IMR-90 (cell line): Measurements from ENCODE around the gene PEX11G. TPM values are rescaled to one million over a fixed set of nuclear protein-coding genes. Genes with fewer than 3 reads are reported as not detected.
A peak's percentile ranks its signal among the peaks of the same experiment; 100 is the strongest.

ENCODE experiments used
- ATAC-seq: fragments of 200-7000 bp; cut with Tn5 transposase; 2 replicates; pipeline ENCODE4 v1.9.1; 2020; ENCODE audit warnings: low read depth, mild to moderate bottlenecking, moderate library complexity
- BruUV-seq: library from RNA; stranded (reverse); fragments of 400-500 nt; replicated peaks from 2 replicates; lab custom pipeline; 2021; lab: Mats Ljungman, UMichigan
- CTCF ChIA-PET: fragments of 300-600 bp; formaldehyde crosslinking; extraction: SDS; loops from one replicate; lab custom pipeline; 2021; ENCODE audit warnings: antibody characterized with exemption; lab: Yijun Ruan, JAX
- POLR2A ChIA-PET: fragments of 300-600 bp; sonication (Branson Sonifier 250); formaldehyde crosslinking; loops from one replicate; lab custom pipeline; 2022; ENCODE audit warnings: antibody characterized with exemption; ENCODE audit not compliant: unreplicated experiment; lab: Charles Lee
- DNase-seq: peaks from one replicate; pipeline ENCODE4 v3.0.0; 2013
- H2AFZ ChIP-seq: replicated peaks from 2 replicates; pipeline ENCODE3; 2013; ENCODE audit warnings: low read length, mild to moderate bottlenecking; ENCODE audit not compliant: poor library complexity
- H2AK5ac ChIP-seq: 2 replicates; pipeline ENCODE4 v1.6.1; 2013; ENCODE audit warnings: low read depth, low read length, inconsistent platforms
- H2AK9ac ChIP-seq: replicated peaks from 2 replicates; pipeline ENCODE3; 2013; ENCODE audit warnings: mild to moderate bottlenecking, low read depth, low read length, moderate library complexity; ENCODE audit not compliant: poor library complexity
- H2BK120ac ChIP-seq: 2 replicates; pipeline ENCODE4 v1.6.1; 2013; ENCODE audit warnings: low read depth, low read length, inconsistent platforms
- H2BK15ac ChIP-seq: 3 replicates; pipeline ENCODE4 v1.6.1; 2013; ENCODE audit warnings: low read depth, low read length, inconsistent platforms
- H2BK20ac ChIP-seq: 2 replicates; pipeline ENCODE4 v1.6.1; 2013; ENCODE audit warnings: low read depth, mild to moderate bottlenecking, inconsistent platforms, low read length, moderate library complexity
- H2BK5ac ChIP-seq: 2 replicates; pipeline ENCODE4 v1.6.1; 2013; ENCODE audit warnings: mild to moderate bottlenecking, low read depth, low read length, inconsistent platforms; ENCODE audit not compliant: poor library complexity, severe bottlenecking
- H3K14ac ChIP-seq: replicated peaks from 2 replicates; pipeline ENCODE4 v1.6.1; 2013; ENCODE audit warnings: low read depth, low read length, inconsistent platforms
- H3K18ac ChIP-seq: 2 replicates; pipeline ENCODE4 v1.6.1; 2013; ENCODE audit warnings: low read depth, low read length, control low read depth
- H3K23ac ChIP-seq: 2 replicates; pipeline ENCODE4 v1.6.1; 2013; ENCODE audit warnings: low read depth, low read length, inconsistent platforms
- H3K27ac ChIP-seq: 2 replicates; pipeline ENCODE4 v1.5.1; 2013; ENCODE audit warnings: mild to moderate bottlenecking, control low read depth, low read length; ENCODE audit not compliant: insufficient read depth
- H3K27me3 ChIP-seq: 2 replicates; pipeline ENCODE4 v1.6.1; 2013; ENCODE audit warnings: low read length; ENCODE audit not compliant: control insufficient read depth, insufficient read depth
- H3K36me3 ChIP-seq: 2 replicates; pipeline ENCODE4 v1.6.1; 2013; ENCODE audit warnings: low read length, mixed read lengths; ENCODE audit not compliant: control insufficient read depth, insufficient read depth
- H3K4ac ChIP-seq: 2 replicates; pipeline ENCODE4 v1.6.1; 2013; ENCODE audit warnings: low read depth, low read length, inconsistent platforms
- H3K4me1 ChIP-seq: 2 replicates; pipeline ENCODE4 v1.6.1; 2013; ENCODE audit warnings: low read length, mixed read lengths; ENCODE audit not compliant: control insufficient read depth, insufficient read depth
- H3K4me2 ChIP-seq: 2 replicates; pipeline ENCODE4 v1.6.1; 2013; ENCODE audit warnings: low read depth, mild to moderate bottlenecking, control low read depth, low read length, moderate library complexity
- H3K4me3 ChIP-seq: 2 replicates; pipeline ENCODE4 v1.5.1; 2013; ENCODE audit warnings: low read depth, mild to moderate bottlenecking, control low read depth, low read length, moderate library complexity; ENCODE audit not compliant: insufficient read depth
- H3K56ac ChIP-seq: 2 replicates; pipeline ENCODE4 v1.6.1; 2013; ENCODE audit warnings: low read length, inconsistent platforms; ENCODE audit not compliant: insufficient read depth; ENCODE audit errors: extremely low read depth
- H3K79me1 ChIP-seq, 2 experiments: 2 replicates each; pipeline ENCODE4 v1.6.1; 2013; ENCODE audit warnings: low read length in 2 of 2, inconsistent platforms in 1 of 2, low read depth in 1 of 2
- H3K9ac ChIP-seq: 2 replicates; pipeline ENCODE4 v1.6.1; 2013; ENCODE audit warnings: low read depth, low read length, control low read depth
- H3K9me1 ChIP-seq: 2 replicates; pipeline ENCODE4 v1.6.1; 2013; ENCODE audit warnings: low read length, inconsistent platforms; ENCODE audit not compliant: insufficient read depth
- H3K9me3 ChIP-seq: 2 replicates; pipeline ENCODE4 v1.6.1; 2013; ENCODE audit warnings: low read length; ENCODE audit not compliant: control insufficient read depth, insufficient read depth
- H4K20me1 ChIP-seq: 2 replicates; pipeline ENCODE4 v1.6.1; 2013; ENCODE audit warnings: low read length, inconsistent platforms; ENCODE audit not compliant: insufficient read depth
- H4K5ac ChIP-seq: 2 replicates; pipeline ENCODE4 v1.6.1; 2013; ENCODE audit warnings: mild to moderate bottlenecking, low read depth, low read length, control low read depth
- H4K8ac ChIP-seq, 2 experiments: 2 replicates each; pipeline ENCODE4 v1.6.1; 2013; ENCODE audit warnings: low read depth in 2 of 2, low read length in 2 of 2, control low read depth in 1 of 2, inconsistent platforms in 1 of 2
- H4K91ac ChIP-seq: 2 replicates; pipeline ENCODE4 v1.6.1; 2013; ENCODE audit warnings: low read depth, low read length, inconsistent platforms; ENCODE audit not compliant: insufficient read depth
- CHD1 ChIP-seq: IDR thresholded peaks from 2 replicates; pipeline ENCODE4 v1.6.1; 2012; ENCODE audit warnings: low read depth, low read length, improper control_type of control experiment
- MAFK ChIP-seq: IDR thresholded peaks from 2 replicates; pipeline ENCODE4 v1.6.1; 2012; ENCODE audit warnings: low read depth, low read length, improper control_type of control experiment
- MXI1 ChIP-seq: IDR thresholded peaks from 2 replicates; pipeline ENCODE4 v1.6.1; 2012; ENCODE audit warnings: low read depth, mild to moderate bottlenecking, low read length, moderate library complexity, borderline replicate concordance
- NFE2L2 ChIP-seq: fragments of 150-350 bp; IDR thresholded peaks from 2 replicates; pipeline ENCODE4 v1.6.1; 2016; ENCODE audit warnings: low read depth, mild to moderate bottlenecking, low read length
- POLR2A ChIP-seq: IDR thresholded peaks from 2 replicates; pipeline ENCODE4 v1.6.1; 2012; ENCODE audit warnings: mild to moderate bottlenecking, low read depth, low read length
- RAD21 ChIP-seq: IDR thresholded peaks from 2 replicates; pipeline ENCODE4 v1.6.1; 2012; ENCODE audit warnings: low read length, improper control_type of control experiment
- SMC3 ChIP-seq: fragments of 150-350 bp; IDR thresholded peaks from 2 replicates; pipeline ENCODE4 v1.6.1; 2016; ENCODE audit warnings: low read depth, mild to moderate bottlenecking, antibody characterized with exemption, low read length, moderate library complexity
- WGBS, 2 experiments: methylation state at CpG; one replicate each; pipeline versions ENCODE4 v1.1.5 to v1.1.7; 2013; ENCODE audit warnings: missing lambda C conversion rate in 2 of 2; ENCODE audit not compliant: insufficient read length in 1 of 2; ENCODE audit errors: extremely low coverage in 2 of 2; 5-methylcytosine and 5-hydroxymethylcytosine counted together
- dilution Hi-C: fragments of 300-500 bp; cut with HindIII; formaldehyde crosslinking; loops from one replicate; pipeline ENCODE4 v1.14.3; 2018; ENCODE audit warnings: low sequenced_read_pairs; ENCODE audit not compliant: unreplicated experiment
- in situ Hi-C: fragments of 300-500 bp; cut with MboI; formaldehyde crosslinking; loops from 3 replicates; pipeline ENCODE4 v1.14.3; 2019; ENCODE audit warnings: low sequenced_read_pairs, inconsistent platforms, mixed read lengths
- intact Hi-C: fragments of 100-400 bp; cut with micrococcal nuclease; formaldehyde crosslinking; loops from 2 replicates; pipeline ENCODE4 v1.10.0; 2022
- polyA plus RNA-seq, 3 experiments: library from polyadenylated mRNA; depleted of rRNA; stranded (reverse); fragments of >200 nt; gene quantifications; 2 replicates each; pipeline ENCODE4 v1.2.3, GENCODE V29; 2012; ENCODE audit warnings: low replicate concordance in 1 of 3
- total RNA-seq: library from RNA; depleted of rRNA; stranded (reverse); fragments of >200 nt; gene quantifications from 2 replicates; pipeline ENCODE4 v1.2.3, GENCODE V29; 2012
- TF ChIP-seq, protein P1 (sequence below): conservative IDR thresholded peaks from 2 replicates; pipeline ENCODE4 v1.5.1; 2012; ENCODE audit warnings: mild to moderate bottlenecking, low read depth, low read length, improper control_type of control experiment
- TF ChIP-seq, protein P2 (sequence below): fragments of 150-350 bp; IDR thresholded peaks from 2 replicates; pipeline ENCODE4 v1.6.1; 2016; ENCODE audit warnings: low read depth, mild to moderate bottlenecking, low read length, moderate library complexity, borderline replicate concordance
- TF ChIP-seq, protein P3 (sequence below): fragments of 150-350 bp; IDR thresholded peaks from 2 replicates; pipeline ENCODE4 v1.6.1; 2017; ENCODE audit warnings: mild to moderate bottlenecking, antibody characterized with exemption, low read length, low read depth

Gene PEX11G
- total and polyA plus RNA-seq, 2 of the 4 experiments (the other 2 are of a cell fraction) = 0.72 to 1.7 TPM

DNA sequence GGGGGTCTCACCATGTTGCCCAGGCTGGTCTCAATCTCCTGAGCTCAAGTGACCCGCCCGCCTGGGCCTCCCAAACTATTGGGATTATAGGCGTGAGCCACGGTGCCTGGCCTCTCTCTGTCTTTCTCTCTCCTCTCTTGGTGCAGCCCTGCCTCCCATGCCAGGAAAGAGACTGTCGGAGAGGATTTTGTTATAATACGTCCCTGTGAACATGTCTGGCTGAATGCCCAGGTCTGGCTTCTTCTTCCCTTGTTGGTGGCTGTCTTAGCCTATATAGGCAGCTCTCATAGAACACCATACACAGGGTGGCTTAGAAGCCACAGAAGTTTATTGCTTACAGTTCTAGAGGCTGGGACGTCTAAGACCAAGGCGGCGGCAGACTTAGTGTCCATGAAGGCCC lies 46.4 kb downstream of the PEX11G start:
- TF ChIP-seq POLR2A (no peak), MAFK (no peak), RAD21 (no peak), MXI1 (no peak), SMC3 (no peak), CHD1 (no peak), NFE2L2 (no peak)
- TF ChIP-seq, protein P1, sequence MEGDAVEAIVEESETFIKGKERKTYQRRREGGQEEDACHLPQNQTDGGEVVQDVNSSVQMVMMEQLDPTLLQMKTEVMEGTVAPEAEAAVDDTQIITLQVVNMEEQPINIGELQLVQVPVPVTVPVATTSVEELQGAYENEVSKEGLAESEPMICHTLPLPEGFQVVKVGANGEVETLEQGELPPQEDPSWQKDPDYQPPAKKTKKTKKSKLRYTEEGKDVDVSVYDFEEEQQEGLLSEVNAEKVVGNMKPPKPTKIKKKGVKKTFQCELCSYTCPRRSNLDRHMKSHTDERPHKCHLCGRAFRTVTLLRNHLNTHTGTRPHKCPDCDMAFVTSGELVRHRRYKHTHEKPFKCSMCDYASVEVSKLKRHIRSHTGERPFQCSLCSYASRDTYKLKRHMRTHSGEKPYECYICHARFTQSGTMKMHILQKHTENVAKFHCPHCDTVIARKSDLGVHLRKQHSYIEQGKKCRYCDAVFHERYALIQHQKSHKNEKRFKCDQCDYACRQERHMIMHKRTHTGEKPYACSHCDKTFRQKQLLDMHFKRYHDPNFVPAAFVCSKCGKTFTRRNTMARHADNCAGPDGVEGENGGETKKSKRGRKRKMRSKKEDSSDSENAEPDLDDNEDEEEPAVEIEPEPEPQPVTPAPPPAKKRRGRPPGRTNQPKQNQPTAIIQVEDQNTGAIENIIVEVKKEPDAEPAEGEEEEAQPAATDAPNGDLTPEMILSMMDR = no peak
- TF ChIP-seq, protein P2, sequence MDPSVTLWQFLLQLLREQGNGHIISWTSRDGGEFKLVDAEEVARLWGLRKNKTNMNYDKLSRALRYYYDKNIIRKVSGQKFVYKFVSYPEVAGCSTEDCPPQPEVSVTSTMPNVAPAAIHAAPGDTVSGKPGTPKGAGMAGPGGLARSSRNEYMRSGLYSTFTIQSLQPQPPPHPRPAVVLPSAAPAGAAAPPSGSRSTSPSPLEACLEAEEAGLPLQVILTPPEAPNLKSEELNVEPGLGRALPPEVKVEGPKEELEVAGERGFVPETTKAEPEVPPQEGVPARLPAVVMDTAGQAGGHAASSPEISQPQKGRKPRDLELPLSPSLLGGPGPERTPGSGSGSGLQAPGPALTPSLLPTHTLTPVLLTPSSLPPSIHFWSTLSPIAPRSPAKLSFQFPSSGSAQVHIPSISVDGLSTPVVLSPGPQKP = no peak
- TF ChIP-seq, protein P3, sequence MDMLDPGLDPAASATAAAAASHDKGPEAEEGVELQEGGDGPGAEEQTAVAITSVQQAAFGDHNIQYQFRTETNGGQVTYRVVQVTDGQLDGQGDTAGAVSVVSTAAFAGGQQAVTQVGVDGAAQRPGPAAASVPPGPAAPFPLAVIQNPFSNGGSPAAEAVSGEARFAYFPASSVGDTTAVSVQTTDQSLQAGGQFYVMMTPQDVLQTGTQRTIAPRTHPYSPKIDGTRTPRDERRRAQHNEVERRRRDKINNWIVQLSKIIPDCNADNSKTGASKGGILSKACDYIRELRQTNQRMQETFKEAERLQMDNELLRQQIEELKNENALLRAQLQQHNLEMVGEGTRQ = no peak
- 94% methylated on average over 3 of the region's 9 CpGs; no CpG with 5 or more reads in 1 of the 2 experiments for WGBS, 2 experiments
- H2BK120ac ChIP-seq = no peak overlapping the region
- peaks cover 40% of the 10 kb centered on the region for H3K36me3 ChIP-seq
- intact Hi-C loops = no loop called here
- no peak overlapping the region for H3K27ac ChIP-seq
- DNase-seq (no peak), ATAC-seq (no peak)
- H2BK15ac ChIP-seq = no peak overlapping the region
- H3K79me1 ChIP-seq = peaks cover 0 to 3% of the 10 kb centered on the region in 2 experiments; a peak in 2 of 4 replicates
- H3K14ac ChIP-seq = no peak overlapping the region
- H3K9me3 ChIP-seq = no peaks in the 10 kb centered on the region
- H2AK9ac ChIP-seq = peak overlapping the region; percentile 28
- H2AK5ac ChIP-seq = no peak overlapping the region
- H4K20me1 ChIP-seq = no peaks in the 10 kb centered on the region; the same call in 1 of the 2 replicates
- no peak overlapping the region for H3K9ac ChIP-seq
- no TSS peak for BruUV-seq
- no peak overlapping the region for H3K4me2 ChIP-seq
- no peaks in the 10 kb centered on the region for H3K27me3 ChIP-seq
- H4K8ac ChIP-seq = no peak overlapping the region
- H3K56ac ChIP-seq = no peak overlapping the region
- H2BK20ac ChIP-seq = no peak overlapping the region
- no peaks in the 10 kb centered on the region for H3K9me1 ChIP-seq
- no peak overlapping the region for H2AFZ ChIP-seq
- no peak overlapping the region for H3K18ac ChIP-seq
- no peak overlapping the region for H3K4me3 ChIP-seq
- CTCF ChIA-PET = interaction anchor here (0.7 kb wide), 1 partner anchor 1140 kb away, joined by 4 read pairs; no protein-coding TSS in a partner anchor
- in situ Hi-C loops = no loop called here
- H3K4me1 ChIP-seq = no peaks in the 10 kb centered on the region
- dilution Hi-C loops = no loop called here
- no peak overlapping the region for H2BK5ac ChIP-seq
- no peak overlapping the region for H3K23ac ChIP-seq
- H4K91ac ChIP-seq = no peak overlapping the region
- H4K5ac ChIP-seq = no peak overlapping the region
- no peak overlapping the region for H3K4ac ChIP-seq
- POLR2A ChIA-PET = no interaction called here
